K562 (cell line): ENCODE results near the gene MXD3. TPM values are rescaled to one million over a fixed set of nuclear protein-coding genes. Genes with fewer than 3 reads are reported as not detected.

Source experiments
- ATAC-seq: fragments of 200-7000 bp; cut with Tn5 transposase; 3 replicates; pipeline ENCODE4 v1.9.1; 2020; ENCODE audit warnings: moderate library complexity
- BruUV-seq: library from RNA; stranded (reverse); fragments of 400-500 nt; replicated peaks from 2 replicates; lab custom pipeline; 2021; lab: Mats Ljungman, UMichigan
- CTCF ChIA-PET: fragments of 300-600 bp; formaldehyde crosslinking; extraction: SDS; loops from one replicate; lab custom pipeline; 2021; ENCODE audit warnings: low intra/inter-chr PET ratio; lab: Yijun Ruan, JAX
- POLR2A ChIA-PET: fragments of 300-600, 350-650 bp; sonication (Branson Sonifier 250); formaldehyde crosslinking; extraction: SDS; loops from one replicate; lab custom pipeline; 2021; ENCODE audit warnings: antibody characterized with exemption, inconsistent platforms; lab: Yijun Ruan, JAX
- DNase-seq, 4 experiments: peaks; one replicate each; pipeline versions ENCODE4 v3.0.0 to v3.0.0-alpha.2; 2011 to 2018; ENCODE audit warnings: low spot score in 3 of 4, mixed read lengths in 3 of 4; ENCODE audit errors: extremely low read depth in 1 of 4
- FAIRE-seq: peaks from 2 replicates; lab custom pipeline; 2011; peaks lifted over from hg19 to GRCh38; lab: Jason Lieb, UNC
- H2AFZ ChIP-seq: 2 replicates; pipeline ENCODE4 v1.6.0; 2011; ENCODE audit warnings: low read depth, low read length, control low read depth, inconsistent platforms
- H3K27ac ChIP-seq: fragments of 200-600 bp; 3 replicates; pipeline ENCODE4 v1.8.0; 2011; ENCODE audit warnings: low read depth, mild to moderate bottlenecking, control low read depth, inconsistent platforms, low read length, moderate library complexity, mixed read lengths; ENCODE audit errors: extremely low read depth
- H3K27me3 ChIP-seq, 2 experiments: fragments of 300-600 bp in 1 of 2; 2 replicates in 1 of 2; 3 replicates in 1 of 2; pipeline versions ENCODE4 v1.6.0 to v1.8.0; 2011; ENCODE audit warnings: inconsistent platforms in 2 of 2, low read length in 2 of 2, mild to moderate bottlenecking in 1 of 2, mixed read lengths in 1 of 2, moderate library complexity in 1 of 2; ENCODE audit not compliant: control insufficient read depth in 2 of 2, insufficient read depth in 2 of 2
- H3K36me3 ChIP-seq: fragments of 300-600 bp; 3 replicates; pipeline ENCODE4 v1.8.0; 2011; ENCODE audit warnings: mild to moderate bottlenecking, low read length, inconsistent platforms; ENCODE audit not compliant: control insufficient read depth, insufficient read depth
- H3K4me1 ChIP-seq, 2 experiments: fragments of 200-600 bp in 1 of 2; replicated peaks in 1 of 2; 2 replicates in 1 of 2; 3 replicates in 1 of 2; pipeline versions ENCODE4 v1.5.1 to v1.8.0; 2011; ENCODE audit warnings: inconsistent platforms in 2 of 2, low read length in 2 of 2, mild to moderate bottlenecking in 1 of 2, mixed read lengths in 1 of 2, moderate library complexity in 1 of 2; ENCODE audit not compliant: control insufficient read depth in 2 of 2, insufficient read depth in 2 of 2
- H3K4me2 ChIP-seq: 2 replicates; pipeline ENCODE4 v1.6.1; 2011; ENCODE audit warnings: low read length, control low read depth, inconsistent platforms, mixed read lengths; ENCODE audit not compliant: insufficient read depth
- H3K4me3 ChIP-seq: fragments of 200-600 bp; sonication (generic), shearing (Covaris generic); 2 replicates; pipeline ENCODE4 v1.5.1; 2016; ENCODE audit warnings: control low read depth, inconsistent platforms
- H3K79me2 ChIP-seq: fragments of 200-600 bp; 3 replicates; pipeline ENCODE4 v1.8.0; 2011; ENCODE audit warnings: low read length, inconsistent platforms; ENCODE audit not compliant: control insufficient read depth, insufficient read depth
- H3K9ac ChIP-seq, 2 experiments: 2 replicates each; pipeline versions ENCODE4 v1.6.0 to v1.6.1; 2011; ENCODE audit warnings: low read depth in 2 of 2, low read length in 2 of 2, control low read depth in 1 of 2, inconsistent platforms in 1 of 2, mild to moderate bottlenecking in 1 of 2, mixed read lengths in 1 of 2; ENCODE audit not compliant: insufficient read depth in 1 of 2
- H3K9me1 ChIP-seq: one replicate; pipeline ENCODE4 v1.6.0; 2011; ENCODE audit warnings: inconsistent platforms, mild to moderate bottlenecking, low read length, moderate library complexity; ENCODE audit not compliant: control insufficient read depth, insufficient read depth
- H3K9me3 ChIP-seq: replicated peaks from 2 replicates; pipeline ENCODE4 v1.5.1; 2011; ENCODE audit warnings: low read depth, low read length, inconsistent platforms; ENCODE audit not compliant: control insufficient read depth, insufficient read depth
- H4K20me1 ChIP-seq: replicated peaks from 2 replicates; pipeline ENCODE4 v1.6.1; 2011; ENCODE audit warnings: low read length, inconsistent platforms, mixed read lengths; ENCODE audit not compliant: control insufficient read depth, insufficient read depth
- ARNT ChIP-seq, 2 experiments: fragments of 450-650 bp; IDR thresholded peaks; 2 replicates each; pipeline ENCODE4 v1.6.1; 2016; ENCODE audit warnings: mild to moderate bottlenecking in 1 of 2
- CTBP1 ChIP-seq: fragments of 450-650 bp; IDR thresholded peaks from 2 replicates; pipeline ENCODE4 v1.6.1; 2016; ENCODE audit warnings: borderline replicate concordance
- CUX1 ChIP-seq: fragments of 200-800 bp; sonication (Bioruptor generic); IDR thresholded peaks from 2 replicates; pipeline ENCODE4 v1.6.1; 2016; ENCODE audit warnings: missing genetic modification characterization, missing compliant biosample characterization
- EGR1 ChIP-seq: fragments of 450-650 bp; conservative IDR thresholded peaks from 2 replicates; pipeline ENCODE4 v1.6.1; 2017; ENCODE audit warnings: mild to moderate bottlenecking
- HNRNPL ChIP-seq: fragments of 200-400 bp; formaldehyde crosslinking; IDR thresholded peaks from 2 replicates; pipeline ENCODE4 v1.6.1; 2017; ENCODE audit warnings: low read depth, mild to moderate bottlenecking, low read length
- MTA1 ChIP-seq: fragments of 450-650 bp; IDR thresholded peaks from 2 replicates; pipeline ENCODE4 v1.6.1; 2017; ENCODE audit warnings: borderline replicate concordance
- ZNF408 ChIP-seq: fragments of 250-450 bp; sonication (Bioruptor Pico); IDR thresholded peaks from 2 replicates; pipeline ENCODE4 v1.4.0; 2020; ENCODE audit warnings: low read depth, mild to moderate bottlenecking, moderate library complexity
- ZNF785 ChIP-seq: fragments of 250-450 bp; sonication (Bioruptor Pico); IDR thresholded peaks from 2 replicates; pipeline ENCODE4 v1.4.0; 2020; ENCODE audit warnings: mild to moderate bottlenecking
- WGBS: fragments of 100-300 bp; shearing (Covaris generic); methylation state at CpG from one replicate; pipeline ENCODE4 v1.1.6; 2016; ENCODE audit warnings: low coverage, mixed read lengths; ENCODE audit not compliant: insufficient coverage; ENCODE audit errors: missing lambda C conversion rate; 5-methylcytosine and 5-hydroxymethylcytosine counted together
- in situ Hi-C: fragments of 300-500 bp; cut with MboI; formaldehyde crosslinking; loops from 4 replicates; pipeline ENCODE4 v1.15.0; 2018; ENCODE audit warnings: inconsistent platforms, mixed read lengths
- intact Hi-C: fragments of 100-400 bp; cut with micrococcal nuclease; formaldehyde crosslinking; loops from 2 replicates; pipeline ENCODE4 v1.14.2; 2022
- polyA plus RNA-seq, 8 experiments: library from polyadenylated mRNA; depleted of rRNA in 4 of 8; stranded (reverse) in 5 of 8; unstranded in 3 of 8; fragments of >200 nt; fragmentation: Nextera tagmentation in 2 of 8; fragmentation: Illumina TruSeq in 1 of 8; extraction: Ambion mirVana in 2 of 8; extraction: Trizol in 1 of 8; gene quantifications; 2 replicates each; pipeline versions ENCODE4 v1.2.1 to v1.2.3, GENCODE V29; 2011 to 2014; ENCODE audit warnings: inconsistent platforms in 1 of 8, missing spikeins in 1 of 8
- total RNA-seq, 7 experiments: library from RNA; depleted of rRNA in 6 of 7; stranded (reverse); fragments of >200 nt in 6 of 7; fragmentation: Illumina TruSeq in 2 of 7; extraction: Trizol in 2 of 7; gene quantifications; 2 replicates each; pipeline versions ENCODE4 v1.2.1 to v1.2.3, GENCODE V29; 2011 to 2021; ENCODE audit warnings: low replicate concordance in 1 of 7

MXD3 gene
- total and polyA plus RNA-seq, 9 of the 15 experiments (the other 6 are each of a cell fraction or from before 2014, with no cell fraction given): 0.28 to 24.8 (median 4.5) TPM

- TF ChIP-seq CUX1 (CRISPR knock-in tag): no peak
- no peak for TF ChIP-seq ARNT (IDR thresholded peaks at IDR 0.05)
Observed at GRCh38 chr5:177270653-177271052, 41.0 kb downstream of the MXD3 start (continued).

GRCh38 chr5:177269976-177270375 lies 41.7 kb downstream of the MXD3 start:
- BruUV-seq: no TSS peak
- POLR2A ChIA-PET: interaction anchor here (0.9 kb wide), 1 partner anchor 25 kb away, joined by 5 read pairs; no protein-coding TSS in a partner anchor
- intact Hi-C loops: no loop called here
- Histone ChIP-seq H3K4me3 (no peak overlapping the region), H3K27me3 (no peaks in the 10 kb centered on the region), H3K4me1 (no peaks in the 10 kb centered on the region), H3K36me3 (peaks cover 80% of the 10 kb centered on the region), H2AFZ (no peak overlapping the region), H3K4me2 (no peak overlapping the region), H3K9me3 (no peaks in the 10 kb centered on the region), H3K27ac (no peak overlapping the region), H3K9me1 (no peaks in the 10 kb centered on the region), H3K79me2 (no peaks in the 10 kb centered on the region), H4K20me1 (no peaks in the 10 kb centered on the region), H3K9ac (no peak overlapping the region)
- 94% methylated on average over 3 of the region's 3 CpGs for WGBS
- in situ Hi-C loops: no loop called here
- DNase-seq (no peak), FAIRE-seq (no peak), ATAC-seq (no peak)
- no peak for TF ChIP-seq ZNF408 (CRISPR knock-in tag)
- no peak for TF ChIP-seq MTA1
- TF ChIP-seq EGR1: no peak
- no peak for TF ChIP-seq ZNF785 (CRISPR knock-in tag)
- TF ChIP-seq HNRNPL: no peak
- no peak for TF ChIP-seq CTBP1
- CTCF ChIA-PET: no interaction called here
